OCI-LY7 (cell line): ENCODE results near the gene QPRT.

Experiments used
- EZH2phosphoT487 ChIP-seq: fragments of 200-600 bp; sonication (generic); IDR thresholded peaks from 2 replicates; pipeline ENCODE4 v1.6.1; 2018; ENCODE audit warnings: low read depth, borderline replicate concordance, mild to moderate bottlenecking, mixed run types, antibody characterized with exemption, low read length, moderate library complexity, mixed read lengths
- TF ChIP-seq, protein P1 (sequence below): fragments of 200-600 bp; sonication (generic); conservative IDR thresholded peaks from 2 replicates; pipeline ENCODE4 v1.5.1; 2014; ENCODE audit warnings: mild to moderate bottlenecking, antibody characterized with exemption, low read length, moderate library complexity, mixed read lengths

DNA sequence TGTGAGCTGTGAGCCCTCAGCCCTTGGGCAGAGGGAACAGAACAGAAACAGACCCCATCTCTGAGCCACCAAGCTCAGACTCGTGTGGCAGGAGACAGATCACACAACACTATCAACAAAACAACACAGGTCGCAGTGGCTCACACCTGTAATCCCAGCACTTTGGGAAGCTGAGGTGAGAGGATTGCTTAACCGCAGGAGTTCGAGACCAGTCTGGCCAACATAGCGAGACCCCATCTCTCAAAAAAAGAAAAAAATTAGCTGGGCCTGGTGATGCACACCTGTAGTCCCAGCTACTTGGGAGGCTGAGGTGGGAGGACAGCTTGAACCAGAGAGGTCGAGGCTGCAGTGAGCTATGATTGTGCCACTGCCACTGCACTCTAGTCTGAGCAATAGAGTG is 5.5 kb upstream of the QPRT start:
- TF ChIP-seq, protein P1, sequence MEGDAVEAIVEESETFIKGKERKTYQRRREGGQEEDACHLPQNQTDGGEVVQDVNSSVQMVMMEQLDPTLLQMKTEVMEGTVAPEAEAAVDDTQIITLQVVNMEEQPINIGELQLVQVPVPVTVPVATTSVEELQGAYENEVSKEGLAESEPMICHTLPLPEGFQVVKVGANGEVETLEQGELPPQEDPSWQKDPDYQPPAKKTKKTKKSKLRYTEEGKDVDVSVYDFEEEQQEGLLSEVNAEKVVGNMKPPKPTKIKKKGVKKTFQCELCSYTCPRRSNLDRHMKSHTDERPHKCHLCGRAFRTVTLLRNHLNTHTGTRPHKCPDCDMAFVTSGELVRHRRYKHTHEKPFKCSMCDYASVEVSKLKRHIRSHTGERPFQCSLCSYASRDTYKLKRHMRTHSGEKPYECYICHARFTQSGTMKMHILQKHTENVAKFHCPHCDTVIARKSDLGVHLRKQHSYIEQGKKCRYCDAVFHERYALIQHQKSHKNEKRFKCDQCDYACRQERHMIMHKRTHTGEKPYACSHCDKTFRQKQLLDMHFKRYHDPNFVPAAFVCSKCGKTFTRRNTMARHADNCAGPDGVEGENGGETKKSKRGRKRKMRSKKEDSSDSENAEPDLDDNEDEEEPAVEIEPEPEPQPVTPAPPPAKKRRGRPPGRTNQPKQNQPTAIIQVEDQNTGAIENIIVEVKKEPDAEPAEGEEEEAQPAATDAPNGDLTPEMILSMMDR, result no peak
- no peak for TF ChIP-seq EZH2phosphoT487
